GM19438 (cell line): ENCODE data around the gene HTR1B.

Experiments
- ATAC-seq: cut with Tn5 transposase; IDR thresholded peaks from one replicate; pipeline ENCODE4 v1.9.1; 2021; ENCODE audit warnings: low read depth; ENCODE audit not compliant: unreplicated experiment

HTR1B gene

GRCh38 chr6:77463308-77463860 lies at the start of gene HTR1B:
Gene HTR1B, minus strand, starts transcription at chr6:77463491. Its CDS starts 88 bp downstream, at chr6:77463403.
- no peak for ATAC-seq

GRCh38 chr6:77512554-77512953 lies 49.3 kb upstream of the HTR1B start:
- ATAC-seq = no peak

- ATAC-seq = no peak
These were observed 48.6 kb upstream of the HTR1B start for GRCh38 chr6:77511860-77512259.

GRCh38 chr6:77502981-77503380 lies 39.7 kb upstream of the HTR1B start:
- no peak for ATAC-seq

GRCh38 chr6:77492530-77492929 lies 29.2 kb upstream of the HTR1B start:
- no peak for ATAC-seq

GRCh38 chr6:77487808-77488425 lies 24.6 kb upstream of the HTR1B start:
- ATAC-seq = no peak

GRCh38 chr6:77482981-77483380 lies 19.7 kb upstream of the HTR1B start:
- no peak for ATAC-seq

- ATAC-seq = no peak
These were observed 11.7 kb upstream of the HTR1B start for GRCh38 chr6:77474973-77475372.

- ATAC-seq = no peak
These were observed 11.1 kb upstream of the HTR1B start for GRCh38 chr6:77474286-77474956.

- ATAC-seq = no peak
These were observed 7.7 kb upstream of the HTR1B start for GRCh38 chr6:77470983-77471382.

- ATAC-seq = no peak
These were observed 5.6 kb upstream of the HTR1B start for GRCh38 chr6:77468939-77469338.

GRCh38 chr6:77466451-77467437 lies 3.5 kb upstream of the HTR1B start:
- peak; percentile 69 for ATAC-seq

- peak; percentile 80 for ATAC-seq
These were observed 2.8 kb upstream of the HTR1B start for GRCh38 chr6:77466055-77466450.

- no peak for ATAC-seq
These were observed 1.2 kb upstream of the HTR1B start for GRCh38 chr6:77464495-77464867.

- no peak for ATAC-seq
These were observed 687 bp upstream of the HTR1B start for GRCh38 chr6:77463861-77464494.

GRCh38 chr6:77462359-77463307 lies 658 bp downstream of the HTR1B start:
- ATAC-seq = no peak

GRCh38 chr6:77461796-77462195 lies 1.5 kb downstream of the HTR1B start:
- ATAC-seq = no peak

- ATAC-seq = no peak
These were observed 4.9 kb downstream of the HTR1B start for GRCh38 chr6:77458421-77458820.

- no peak for ATAC-seq
These were observed 5.5 kb downstream of the HTR1B start for GRCh38 chr6:77457720-77458349.
